Type B pancreatic cell (in vitro differentiated cells): ENCODE results near the gene AGFG2. TPM values are rescaled to one million over a fixed set of nuclear protein-coding genes. Genes with fewer than 3 reads are reported as not detected.

Source experiments
- DNase-seq: peaks from one replicate; pipeline ENCODE4 v3.0.0; 2021; ENCODE audit warnings: mixed read lengths; ENCODE audit not compliant: unreplicated experiment; ENCODE audit errors: extremely low spot score
- H3K27ac Mint-ChIP-seq: 2 replicates; pipeline ENCODE4 v1.8.0; 2021; ENCODE audit warnings: mild to moderate bottlenecking, mixed read lengths
- H3K27me3 Mint-ChIP-seq: 2 replicates; pipeline ENCODE4 v1.8.0; 2021; ENCODE audit warnings: mixed read lengths
- H3K36me3 Mint-ChIP-seq: 2 replicates; pipeline ENCODE4 v1.8.0; 2021; ENCODE audit warnings: mixed read lengths
- H3K4me1 Mint-ChIP-seq: one replicate; pipeline ENCODE4 v1.8.0; 2021; ENCODE audit warnings: mixed read lengths; ENCODE audit not compliant: unreplicated experiment
- H3K4me3 Mint-ChIP-seq: 2 replicates; pipeline ENCODE4 v1.8.0; 2021; ENCODE audit warnings: mild to moderate bottlenecking, mixed read lengths
- H3K9me3 Mint-ChIP-seq: 2 replicates; pipeline ENCODE4 v1.8.0; 2021; ENCODE audit warnings: mixed read lengths
- CTCF ChIP-seq: fragments of 200-600 bp; sonication (generic); conservative IDR thresholded peaks from 2 replicates; pipeline ENCODE4 v1.5.0; 2021; ENCODE audit warnings: antibody characterized with exemption, mild to moderate bottlenecking
- total RNA-seq: library from RNA; stranded (reverse); gene quantifications from 2 replicates; pipeline ENCODE4 v1.2.1, GENCODE V29; 2021; ENCODE audit warnings: low replicate concordance

AGFG2 gene
- total RNA-seq, 1 donor from 2014 or later, result 16.3 TPM

DNA sequence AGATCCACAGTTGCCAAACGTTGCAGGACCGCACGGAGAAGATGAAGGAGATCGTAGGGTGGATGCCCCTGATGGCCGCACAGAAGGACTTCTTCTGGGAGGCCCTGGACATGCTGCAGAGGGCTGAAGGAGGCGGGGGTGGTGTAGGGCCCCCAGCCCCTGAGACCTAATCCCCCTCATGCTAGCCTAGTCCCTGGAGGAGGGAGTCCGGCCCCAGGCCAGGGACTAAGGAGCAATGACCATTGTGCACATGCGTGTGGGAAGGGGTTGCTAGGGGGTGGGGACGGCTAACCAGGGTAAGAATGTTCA, 61.7 kb downstream of the AGFG2 start:
- H3K4me3 Mint-ChIP-seq, result no peak overlapping the region
- H3K4me1 Mint-ChIP-seq, result peaks cover 27% of the 10 kb centered on the region
- H3K27me3 Mint-ChIP-seq, result no peaks in the 10 kb centered on the region
- TF ChIP-seq CTCF, result no peak
- no peaks in the 10 kb centered on the region for H3K36me3 Mint-ChIP-seq
- no peak overlapping the region for H3K27ac Mint-ChIP-seq
- H3K9me3 Mint-ChIP-seq, result no peaks in the 10 kb centered on the region
- no peak for DNase-seq

DNA sequence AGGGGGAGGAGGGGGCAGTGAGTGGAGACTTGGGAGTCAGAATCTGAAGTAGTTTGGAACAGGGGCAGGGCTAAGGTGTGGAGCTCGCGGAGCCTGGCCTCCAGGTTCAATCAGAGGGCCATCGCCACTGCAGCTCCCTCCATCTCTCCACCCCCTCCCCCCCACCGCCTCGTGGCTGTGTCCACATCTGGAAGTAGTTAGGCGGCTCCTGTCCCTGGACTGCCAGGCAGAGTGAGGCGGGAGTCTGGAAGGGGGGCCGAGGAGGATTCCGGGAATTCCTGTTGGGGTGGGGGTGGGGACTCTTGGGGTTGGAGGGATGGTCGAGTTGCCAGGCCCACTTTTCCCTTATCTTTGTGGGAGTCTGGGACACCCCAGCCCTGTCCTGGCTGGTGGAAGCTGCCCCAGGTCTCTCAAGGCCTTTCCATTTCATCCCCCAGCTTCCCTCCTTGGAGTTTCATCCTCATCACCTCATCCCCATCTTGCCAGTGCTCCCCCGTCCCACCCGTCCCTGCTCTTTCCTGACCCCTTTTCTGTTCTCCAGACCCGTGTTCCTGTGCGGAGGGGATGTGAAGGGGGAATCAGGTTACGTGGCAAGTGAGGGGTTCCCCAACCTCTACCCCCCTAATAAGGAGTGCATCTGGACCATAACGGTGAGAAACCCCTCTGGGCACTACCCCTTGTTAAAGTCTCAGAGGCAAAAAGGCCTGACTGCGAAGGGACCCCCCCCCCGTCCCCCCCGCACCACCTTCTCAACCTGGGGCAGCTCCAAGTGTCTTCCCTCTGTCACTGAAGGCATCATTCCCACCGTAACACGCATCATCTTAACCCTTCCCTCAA, 64.1 kb downstream of the AGFG2 start:
- no peak for DNase-seq
- TF ChIP-seq CTCF, result no peak
- Mint-ChIP-seq H3K4me3 (peak overlapping the region; percentile 89), H3K27ac (peak overlapping the region; percentile 65), H3K36me3 (no peaks in the 10 kb centered on the region), H3K27me3 (no peaks in the 10 kb centered on the region), H3K4me1 (peaks cover 21% of the 10 kb centered on the region), H3K9me3 (no peaks in the 10 kb centered on the region)

GRCh38 chr7:100603726-100604027, 64.7 kb downstream of the AGFG2 start:
- H3K36me3 Mint-ChIP-seq, result no peaks in the 10 kb centered on the region
- DNase-seq, result no peak
- H3K9me3 Mint-ChIP-seq, result no peaks in the 10 kb centered on the region
- no peaks in the 10 kb centered on the region for H3K27me3 Mint-ChIP-seq
- peak overlapping the region; percentile 89 for H3K4me3 Mint-ChIP-seq
- peaks cover 17% of the 10 kb centered on the region for H3K4me1 Mint-ChIP-seq
- no peak for TF ChIP-seq CTCF
- peak overlapping the region; percentile 41 for H3K27ac Mint-ChIP-seq

DNA sequence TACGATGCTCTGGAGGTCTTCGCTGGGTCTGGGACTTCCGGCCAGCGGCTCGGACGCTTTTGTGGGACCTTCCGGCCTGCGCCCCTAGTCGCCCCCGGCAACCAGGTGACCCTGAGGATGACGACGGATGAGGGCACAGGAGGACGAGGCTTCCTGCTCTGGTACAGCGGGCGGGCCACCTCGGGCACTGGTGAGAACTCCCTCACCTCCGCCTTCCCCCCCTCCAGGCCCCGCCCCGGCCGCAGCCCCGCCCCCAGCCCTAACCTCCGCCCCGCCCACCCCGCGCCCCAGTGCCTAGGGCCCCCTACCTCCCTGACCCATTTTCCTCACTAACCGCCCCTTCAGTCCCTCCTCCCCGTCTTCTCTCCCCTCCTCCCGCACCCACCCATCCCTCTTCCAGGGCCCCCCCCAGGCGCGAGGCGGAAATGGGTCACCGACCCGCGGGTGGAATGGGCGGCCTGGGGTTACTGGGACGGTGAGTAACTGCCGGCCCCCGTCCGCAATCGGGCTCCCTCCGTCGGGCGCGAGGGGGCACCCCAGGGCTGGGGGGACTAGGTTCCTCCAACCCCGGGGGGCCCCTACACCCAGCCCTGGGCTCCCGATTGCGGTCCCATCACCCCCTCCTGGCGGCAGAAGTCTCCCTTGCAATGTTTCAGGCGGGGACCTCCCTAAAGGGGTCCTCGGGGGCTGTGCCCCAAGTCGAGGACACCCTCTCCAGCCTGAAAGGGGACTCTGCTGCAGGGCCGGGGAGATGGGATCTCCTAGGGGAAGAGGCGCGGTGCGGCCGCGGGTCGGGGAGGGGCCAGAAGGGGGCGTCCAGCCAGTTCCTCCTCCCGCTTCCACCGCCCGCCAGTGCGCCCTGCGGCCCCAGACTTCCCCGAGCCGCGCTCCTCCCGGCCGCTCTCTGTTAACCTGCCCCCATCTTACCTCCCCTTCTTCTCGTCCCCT, 65.3 kb downstream of the AGFG2 start:
- H3K27ac Mint-ChIP-seq, result peak overlapping the region; percentile 41
- H3K36me3 Mint-ChIP-seq, result no peaks in the 10 kb centered on the region
- peak; percentile 57 for TF ChIP-seq CTCF
- H3K4me1 Mint-ChIP-seq, result peaks cover 17% of the 10 kb centered on the region
- DNase-seq, result no peak
- peak overlapping the region; percentile 89 for H3K4me3 Mint-ChIP-seq
- H3K9me3 Mint-ChIP-seq, result no peaks in the 10 kb centered on the region
- no peaks in the 10 kb centered on the region for H3K27me3 Mint-ChIP-seq

DNA sequence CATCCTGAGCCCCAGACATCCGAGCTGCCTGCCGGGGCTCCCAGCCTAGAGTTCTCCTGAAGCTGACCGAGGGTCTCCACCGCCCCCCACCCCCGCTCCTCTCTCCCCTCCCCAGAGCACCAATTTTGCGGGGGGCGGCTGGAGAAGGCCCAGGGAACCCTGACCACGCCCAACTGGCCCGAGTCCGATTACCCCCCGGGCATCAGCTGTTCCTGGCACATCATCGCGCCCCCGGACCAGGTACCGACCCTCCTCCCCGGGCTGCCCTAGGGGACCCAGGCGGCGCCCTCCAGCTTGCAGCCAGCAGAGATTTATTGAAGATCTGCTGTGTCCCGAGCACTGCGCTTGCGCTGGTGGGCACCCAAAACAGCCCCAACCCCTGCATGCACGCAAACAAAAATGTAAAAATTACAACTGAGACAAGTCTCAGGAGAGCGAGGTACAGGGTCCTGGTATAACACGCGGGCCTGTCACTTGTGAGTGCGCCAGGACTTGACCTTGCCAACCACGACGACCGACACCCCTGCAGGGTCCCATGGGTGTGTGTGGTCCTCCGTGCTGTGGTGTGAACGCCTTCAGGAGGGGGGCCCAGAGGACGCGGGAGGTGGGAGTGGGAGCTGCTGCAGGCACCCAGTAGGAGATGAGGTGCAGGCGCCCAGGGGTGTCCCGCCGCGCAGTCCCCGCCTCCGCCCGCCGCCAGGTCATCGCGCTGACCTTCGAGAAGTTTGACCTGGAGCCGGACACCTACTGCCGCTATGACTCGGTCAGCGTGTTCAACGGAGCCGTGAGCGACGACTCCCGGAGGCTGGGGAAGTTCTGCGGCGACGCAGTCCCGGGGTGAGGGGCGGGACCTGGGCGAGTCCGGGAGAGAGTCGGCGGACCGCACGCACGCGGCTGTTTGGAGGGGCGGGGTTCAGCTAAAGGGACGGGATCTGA, 66.2 kb downstream of the AGFG2 start:
- TF ChIP-seq CTCF, result no peak
- Mint-ChIP-seq H3K4me1 (peaks cover 17% of the 10 kb centered on the region), H3K27ac (no peak overlapping the region), H3K9me3 (no peaks in the 10 kb centered on the region), H3K36me3 (no peaks in the 10 kb centered on the region), H3K4me3 (peak overlapping the region; percentile 87), H3K27me3 (no peaks in the 10 kb centered on the region)
- no peak for DNase-seq
